ENCODE results near the gene PNMT.

The PNMT gene

GRCh38 chr17:39700148-39700987, 32.1 kb downstream of the PNMT start (continued):
- TF ChIP-seq PRDM2 (tag by site-specific recombination; IDR thresholded peaks at IDR 0.05; ENCODE audit: borderline replicate concordance) (no peak), ZSCAN16 (tag by site-specific recombination; IDR thresholded peaks at IDR 0.05) (no peak)

- TF ChIP-seq ZIC2 (tag by site-specific recombination; IDR thresholded peaks at IDR 0.05), result peak; percentile 23; the same call in 1 of the 2 replicates
- no peak for TF ChIP-seq ZNF302 (tag by site-specific recombination; IDR thresholded peaks at IDR 0.05; ENCODE audit: low read depth)
- TF ChIP-seq YY2 (tag by site-specific recombination; IDR thresholded peaks at IDR 0.05), result no peak; the same call in 1 of the 2 replicates
- TF ChIP-seq ZBTB48 (tag by site-specific recombination; IDR thresholded peaks at IDR 0.05), result 0 out of 2 replicates have a peak, but pooled peaks have one; percentile 19
- TF ChIP-seq ZNF701 (tag by site-specific recombination; IDR thresholded peaks at IDR 0.05), result no peak
- 0 out of 2 replicates have a peak, but pooled peaks have one; percentile 29 for TF ChIP-seq ZNF600 (tag by site-specific recombination; IDR thresholded peaks at IDR 0.05)
- peak; percentile 51; the same call in 1 of the 2 replicates for TF ChIP-seq EGR2 (tag by site-specific recombination; IDR thresholded peaks at IDR 0.05; ENCODE audit: low read depth)
- TF ChIP-seq GLIS2 (tag by site-specific recombination; IDR thresholded peaks at IDR 0.05), result peak; percentile 28; the same call in 1 of the 2 replicates
- peak; percentile 78 for TF ChIP-seq ZFHX2 (tag by site-specific recombination; conservative IDR thresholded peaks at IDR 0.05)
- TF ChIP-seq ZNF18 (tag by site-specific recombination; IDR thresholded peaks at IDR 0.05), result no peak
- TF ChIP-seq GLIS1 (tag by site-specific recombination; IDR thresholded peaks at IDR 0.05), result peak; percentile 70
- H3K27ac ChIP-seq (ENCODE audit: extremely low read depth, low read depth, low read length), result no peak overlapping the region
- H3K36me3 ChIP-seq (ENCODE audit: control insufficient read depth in 2 of 2, insufficient read depth in 1 of 2, low read length in 2 of 2), result peaks cover 0 to 22% of the 10 kb centered on the region in 2 experiments; a peak in 1 of 3 replicates
- H3K4me1 ChIP-seq (ENCODE audit: control insufficient read depth, insufficient read depth, low read length), result peaks cover 13% of the 10 kb centered on the region; the same call in 1 of the 2 replicates
- ChIA-PET CTCF (interaction anchor here (0.5 to 3.5 kb wide), 9 partner anchors 10 to 78 kb away, joined by 3 to 22 read pairs (median 4); partner anchors contain the start of genes MIEN1, PGAP3 and PNMT), POLR2A (interaction anchor here (0.7 to 2.4 kb wide), 6 partner anchors 14 to 291 kb away, joined by 3 to 42 read pairs (median 11); partner anchors contain the start of genes MIEN1, PGAP3 and PNMT)
- H3K9me3 ChIP-seq (ENCODE audit: control insufficient read depth, insufficient read depth, low read depth, low read length), result no peaks in the 10 kb centered on the region
- H3K4me3 ChIP-seq (ENCODE audit: low read depth, low read length), result peak overlapping the region; percentile 81
These were observed 32.9 kb downstream of the PNMT start for GRCh38 chr17:39701012-39701783.
